Uterus (tissue), 4 donors: Measurements from ENCODE around the gene TMEM186. TPM values are rescaled to one million over a fixed set of nuclear protein-coding genes. Genes with fewer than 3 reads are reported as not detected.
"Not testable (repeated sequence)": the region's sequence is repeated elsewhere in the genome, so short reads cannot be mapped to it uniquely, and the experiment has no call there.

Experiments
- DNase-seq, 2 donors: peaks; one replicate each; pipeline ENCODE4 v3.0.0-alpha.2; 2019 to 2020
- H3K27ac ChIP-seq, 2 donors: fragments of 200-600 bp; sonication (generic); 1 replicate in 1 of 2; 2 replicates in 1 of 2; pipeline ENCODE4 v1.5.1; 2016 to 2018
- H3K27me3 ChIP-seq, 2 donors: fragments of 200-600 bp; sonication (generic); one replicate each; pipeline ENCODE4 v1.5.1; 2018 to 2019; ENCODE audit warnings: control low read depth in 1 of 2
- H3K36me3 ChIP-seq, 2 donors: fragments of 200-600 bp; sonication (generic); one replicate each; pipeline ENCODE4 v1.5.1; 2019; ENCODE audit warnings: control low read depth in 1 of 2
- H3K4me1 ChIP-seq, 2 donors: fragments of 200-600 bp; sonication (generic); one replicate each; pipeline ENCODE4 v1.5.1; 2018 to 2019; ENCODE audit warnings: control low read depth in 1 of 2
- H3K4me3 ChIP-seq, 2 donors: fragments of 200-600 bp; sonication (generic); 1 replicate in 1 of 2; 2 replicates in 1 of 2; pipeline ENCODE4 v1.5.1; 2018 to 2019; ENCODE audit warnings: mild to moderate bottlenecking in 1 of 2
- H3K9me3 ChIP-seq, 2 donors: fragments of 200-600 bp; sonication (generic); one replicate each; pipeline ENCODE4 v1.5.1; 2019; ENCODE audit warnings: control low read depth in 1 of 2
- POLR2A ChIP-seq, 2 donors: fragments of 450-650 bp; IDR thresholded peaks; one replicate each; pipeline ENCODE4 v1.6.1; 2016; ENCODE audit warnings: antibody characterized with exemption in 2 of 2, mild to moderate bottlenecking in 1 of 2, moderate library complexity in 1 of 2
- intact Hi-C: fragments of 100-400 bp; cut with DNase I; formaldehyde crosslinking; loops from one replicate; pipeline ENCODE4 v1.15.1; 2023; ENCODE audit warnings: low total_unique reads
- total RNA-seq, 4 donors: library from RNA; depleted of rRNA in 3 of 4; stranded (reverse); fragments of >200 nt in 3 of 4; gene quantifications; one replicate each; pipeline versions ENCODE4 v1.1.0 to v1.2.4, GENCODE V29; 2014 to 2023
- TF ChIP-seq, protein P1 (sequence below), 4 experiments: fragments of 200-600 bp in 2 of 4; fragments of 450-650 bp in 2 of 4; sonication (generic) in 2 of 4; IDR thresholded peaks; one replicate each; pipeline ENCODE4 v1.5.1; 2016 to 2019; ENCODE audit warnings: antibody characterized with exemption in 4 of 4, mild to moderate bottlenecking in 2 of 4, moderate library complexity in 1 of 4
- donor health status: DM: yes; HTN: yes; CAD: no.

TMEM186 gene
- total RNA-seq, 4 donors from 2014 or later: 6.1 to 9.1 (median 8.3) TPM

DNA sequence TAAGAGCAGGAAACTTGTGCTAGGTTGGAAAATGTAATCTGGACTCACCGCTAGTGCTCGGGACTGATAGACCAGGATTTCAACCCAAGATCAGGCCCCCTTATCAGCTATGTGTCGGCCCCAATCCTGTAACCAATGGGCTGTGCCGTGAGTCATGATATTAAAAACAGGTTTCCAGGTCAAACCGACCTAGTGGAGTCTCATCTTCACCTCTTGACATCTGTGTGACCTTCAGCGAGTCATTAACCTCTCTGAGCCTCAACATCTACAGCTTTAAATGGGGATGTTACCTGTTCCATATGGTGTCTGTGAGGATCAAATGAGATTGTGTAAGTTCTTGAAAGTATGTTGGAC, 712 bp upstream of the TMEM186 start:
- no peak for TF ChIP-seq POLR2A (IDR thresholded peaks at IDR 0.05)
- TF ChIP-seq, protein P1, sequence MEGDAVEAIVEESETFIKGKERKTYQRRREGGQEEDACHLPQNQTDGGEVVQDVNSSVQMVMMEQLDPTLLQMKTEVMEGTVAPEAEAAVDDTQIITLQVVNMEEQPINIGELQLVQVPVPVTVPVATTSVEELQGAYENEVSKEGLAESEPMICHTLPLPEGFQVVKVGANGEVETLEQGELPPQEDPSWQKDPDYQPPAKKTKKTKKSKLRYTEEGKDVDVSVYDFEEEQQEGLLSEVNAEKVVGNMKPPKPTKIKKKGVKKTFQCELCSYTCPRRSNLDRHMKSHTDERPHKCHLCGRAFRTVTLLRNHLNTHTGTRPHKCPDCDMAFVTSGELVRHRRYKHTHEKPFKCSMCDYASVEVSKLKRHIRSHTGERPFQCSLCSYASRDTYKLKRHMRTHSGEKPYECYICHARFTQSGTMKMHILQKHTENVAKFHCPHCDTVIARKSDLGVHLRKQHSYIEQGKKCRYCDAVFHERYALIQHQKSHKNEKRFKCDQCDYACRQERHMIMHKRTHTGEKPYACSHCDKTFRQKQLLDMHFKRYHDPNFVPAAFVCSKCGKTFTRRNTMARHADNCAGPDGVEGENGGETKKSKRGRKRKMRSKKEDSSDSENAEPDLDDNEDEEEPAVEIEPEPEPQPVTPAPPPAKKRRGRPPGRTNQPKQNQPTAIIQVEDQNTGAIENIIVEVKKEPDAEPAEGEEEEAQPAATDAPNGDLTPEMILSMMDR (IDR thresholded peaks at IDR 0.05): no peak
- DNase-seq: no peak
- Histone ChIP-seq H3K27ac (peak overlapping the region; percentile 46 to 86), H3K9me3 (no peaks in the 10 kb centered on the region), H3K36me3 (no peaks in the 10 kb centered on the region), H3K4me1 (peaks cover 0 to 6% of the 10 kb centered on the region in 2 donors), H3K27me3 (no peaks in the 10 kb centered on the region), H3K4me3 (peak overlapping the region; percentile 92 to 98)
- intact Hi-C loops: no loop called here

DNA sequence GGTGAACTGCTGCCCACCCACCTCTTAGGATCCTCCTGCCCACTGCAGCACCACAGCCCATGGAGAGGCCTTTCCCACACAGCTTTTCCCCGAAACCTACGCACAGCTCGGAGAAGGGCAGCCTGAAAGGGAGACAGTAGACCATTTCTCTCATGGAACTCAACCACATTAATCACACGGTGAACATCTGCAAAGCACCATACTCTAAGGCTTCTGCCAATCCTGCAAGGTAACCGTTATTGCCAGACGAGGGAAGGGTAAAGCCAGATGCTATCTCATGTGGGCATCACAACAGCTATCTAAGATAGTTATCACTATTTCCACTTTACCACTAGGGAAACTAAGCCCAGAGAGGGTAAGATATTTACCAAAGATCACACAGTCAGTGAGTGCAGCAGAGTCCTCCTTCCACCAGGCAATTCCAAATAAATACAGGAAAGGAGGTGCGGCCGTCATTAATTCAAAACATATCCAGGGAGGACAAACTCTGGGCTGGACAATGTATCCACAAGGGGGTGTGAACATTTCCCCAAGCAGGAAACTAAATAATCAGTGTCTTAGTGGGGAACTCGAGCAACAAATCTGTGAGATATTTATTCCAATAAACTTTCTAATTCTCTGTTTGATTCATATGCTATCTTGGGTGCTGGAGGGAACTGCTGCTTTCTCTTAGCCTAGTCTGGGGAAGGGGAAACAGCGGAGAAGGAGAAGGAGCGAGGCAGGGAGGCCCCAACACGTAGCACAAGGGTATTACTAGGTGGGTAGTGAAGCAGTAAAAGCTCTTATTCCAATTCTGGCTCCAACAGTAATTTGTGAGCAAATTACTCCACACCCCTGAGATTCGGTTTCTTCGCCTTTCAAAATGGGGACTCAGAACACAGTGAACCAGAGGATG, 723 bp downstream of the TMEM186 start:
- H3K27me3 ChIP-seq: no peaks in the 10 kb centered on the region
- H3K4me3 ChIP-seq: peak overlapping the region; percentile 92 to 98
- DNase-seq: no peak
- H3K4me1 ChIP-seq: peaks cover 0 to 6% of the 10 kb centered on the region in 2 donors
- H3K9me3 ChIP-seq: no peaks in the 10 kb centered on the region
- peak overlapping the region; percentile 59 to 86 for H3K27ac ChIP-seq
- intact Hi-C loops: no loop called here
- no peak for TF ChIP-seq POLR2A (IDR thresholded peaks at IDR 0.05)
- TF ChIP-seq, protein P1 (IDR thresholded peaks at IDR 0.05): no peak
- no peaks in the 10 kb centered on the region for H3K36me3 ChIP-seq

DNA sequence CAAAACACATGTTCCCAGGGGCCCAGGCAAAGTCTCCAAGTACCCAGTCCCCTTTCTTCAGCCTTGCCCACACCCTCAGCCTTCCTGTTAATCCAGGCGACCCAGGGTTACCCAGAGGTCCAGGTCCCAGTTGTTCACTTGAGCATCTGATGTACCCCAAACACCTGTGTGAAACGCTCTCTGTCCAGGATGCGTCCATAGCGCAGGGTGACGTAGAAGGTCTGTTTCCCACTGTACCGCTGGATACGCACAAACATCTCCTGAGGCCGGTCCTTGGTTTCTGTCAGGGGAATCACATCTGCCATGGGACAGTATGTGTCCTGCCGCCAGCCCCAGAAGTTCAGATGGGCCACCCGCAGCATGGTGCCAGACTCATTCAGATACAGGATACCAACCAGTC, 1.6 kb downstream of the TMEM186 start:
- no peak overlapping the region for H3K27ac ChIP-seq
- no peak overlapping the region for H3K4me3 ChIP-seq
- intact Hi-C loops: no loop called here
- H3K4me1 ChIP-seq: peaks cover 0 to 6% of the 10 kb centered on the region in 2 donors
- TF ChIP-seq, protein P1 (IDR thresholded peaks at IDR 0.05): no peak
- TF ChIP-seq POLR2A (IDR thresholded peaks at IDR 0.05): no peak
- DNase-seq: no peak
- H3K27me3 ChIP-seq: no peaks in the 10 kb centered on the region
- no peaks in the 10 kb centered on the region for H3K36me3 ChIP-seq
- no peaks in the 10 kb centered on the region for H3K9me3 ChIP-seq

DNA sequence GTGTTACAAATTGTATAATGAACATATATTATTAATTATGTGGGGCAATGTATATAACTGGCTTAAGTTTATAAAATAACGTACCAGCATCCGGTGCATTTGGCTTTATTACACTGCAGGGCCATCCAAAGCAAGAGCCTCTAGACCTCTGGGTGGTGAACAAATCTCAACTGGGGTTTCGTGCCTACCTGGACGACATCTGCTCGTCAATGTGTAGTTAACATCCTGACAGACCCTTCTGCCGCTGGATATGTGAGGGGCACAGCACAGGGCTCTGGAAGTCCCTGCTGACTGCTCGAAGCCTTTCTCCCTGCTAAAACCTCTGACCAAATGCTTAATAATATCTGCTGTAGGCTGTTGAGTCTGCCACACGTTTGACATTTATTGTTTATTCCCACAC, 2.3 kb downstream of the TMEM186 start:
- peaks cover 0 to 6% of the 10 kb centered on the region in 2 donors for H3K4me1 ChIP-seq
- H3K9me3 ChIP-seq: no peaks in the 10 kb centered on the region
- H3K36me3 ChIP-seq: no peaks in the 10 kb centered on the region
- intact Hi-C loops: no loop called here
- no peak overlapping the region for H3K4me3 ChIP-seq
- H3K27ac ChIP-seq: no peak overlapping the region
- DNase-seq: no peak
- no peaks in the 10 kb centered on the region for H3K27me3 ChIP-seq
- TF ChIP-seq POLR2A (IDR thresholded peaks at IDR 0.05): no peak
- TF ChIP-seq, protein P1 (IDR thresholded peaks at IDR 0.05): no peak

DNA sequence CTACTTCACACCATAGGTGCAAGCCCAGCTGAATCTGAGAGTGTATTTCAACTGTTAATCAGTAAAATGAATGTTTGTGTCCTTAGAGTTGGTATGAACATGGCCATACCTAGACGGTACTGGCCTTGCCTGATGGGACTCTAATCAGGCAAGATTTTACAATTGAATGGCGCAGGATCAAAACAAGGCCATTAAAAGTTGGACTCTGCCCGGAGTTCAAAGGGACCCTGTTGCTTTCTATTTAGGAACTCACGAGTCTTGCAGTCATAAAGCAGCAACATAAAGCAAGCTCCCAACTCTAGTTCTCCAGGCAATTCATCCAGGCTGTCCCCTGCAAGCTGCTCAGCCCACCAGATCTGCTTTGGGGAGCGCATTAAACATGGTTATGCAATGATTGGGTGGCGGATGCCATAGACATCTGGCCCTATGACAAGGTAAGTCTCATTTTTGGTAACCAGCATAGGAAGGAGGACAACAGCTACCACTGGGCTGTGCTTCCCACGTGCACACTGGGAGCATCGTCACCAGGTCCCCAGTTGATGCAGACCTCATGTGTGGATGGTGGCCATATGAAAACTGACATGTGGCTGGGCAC, 8.8 kb downstream of the TMEM186 start:
- DNase-seq: no peak
- Histone ChIP-seq H3K27ac (no peak overlapping the region), H3K4me1 (no peaks in the 10 kb centered on the region), H3K9me3 (no peaks in the 10 kb centered on the region), H3K4me3 (no peak overlapping the region), H3K27me3 (no peaks in the 10 kb centered on the region), H3K36me3 (no peaks in the 10 kb centered on the region)
- intact Hi-C loops: no loop called here
- TF ChIP-seq, protein P1 (IDR thresholded peaks at IDR 0.05): no peak
- TF ChIP-seq POLR2A (IDR thresholded peaks at IDR 0.05): no peak

DNA sequence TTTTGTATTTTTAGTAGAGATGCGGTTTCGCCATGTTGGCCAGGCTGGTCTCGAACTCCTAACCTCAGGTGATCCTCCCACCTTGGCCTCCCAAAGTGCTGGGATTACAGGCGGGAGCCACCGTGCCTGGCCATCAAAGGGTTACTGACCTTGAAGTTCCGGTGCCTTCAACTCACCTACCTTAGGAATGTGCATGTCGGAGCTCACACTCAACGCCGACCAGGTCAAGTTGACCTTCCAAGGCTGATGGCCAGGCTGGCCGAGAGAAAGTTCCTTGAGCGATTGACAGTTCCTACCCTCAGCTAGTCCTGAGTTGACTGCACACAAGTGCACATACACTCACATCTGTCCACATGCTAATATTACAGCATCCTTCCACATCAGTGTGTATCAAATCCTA, 11.1 kb downstream of the TMEM186 start:
- H3K4me3 ChIP-seq, H3K27me3 ChIP-seq, H3K36me3 ChIP-seq, H3K9me3 ChIP-seq, intact Hi-C loops, H3K4me1 ChIP-seq, H3K27ac ChIP-seq, DNase-seq: not testable (repeated sequence)
